Gastroesophageal sphincter (tissue), 4 donors: Measurements from ENCODE around the gene WDR45. TPM values are rescaled to one million over a fixed set of nuclear protein-coding genes. Genes with fewer than 3 reads are reported as not detected.

Experiments
- ATAC-seq: fragments of 150-250 bp; one replicate; pipeline ENCODE4 v1.9.1; 2016; ENCODE audit warnings: mild to moderate bottlenecking, moderate library complexity
- H3K27ac ChIP-seq, 4 donors: fragments of 200-600 bp; sonication (generic) in 3 of 4; 1 replicate in 3 of 4; 2 replicates in 1 of 4; pipeline ENCODE4 v1.5.1; 2016 to 2019
- H3K27me3 ChIP-seq: fragments of 200-600 bp; sonication (generic); one replicate; pipeline ENCODE4 v1.5.1; 2019
- H3K36me3 ChIP-seq, 2 donors: fragments of 200-600 bp; sonication (generic); one replicate each; pipeline ENCODE4 v1.5.1; 2019; ENCODE audit warnings: control low read depth in 1 of 2
- H3K4me1 ChIP-seq, 3 donors: fragments of 200-600 bp; sonication (generic); 1 replicate in 2 of 3; 2 replicates in 1 of 3; pipeline ENCODE4 v1.5.1; 2016 to 2019; ENCODE audit warnings: control low read depth in 2 of 3
- H3K4me3 ChIP-seq, 2 donors: fragments of 200-600 bp; sonication (generic); one replicate each; pipeline ENCODE4 v1.5.1; 2019; ENCODE audit warnings: mild to moderate bottlenecking in 1 of 2, moderate library complexity in 1 of 2
- H3K9me3 ChIP-seq, 3 donors: fragments of 200-600 bp; sonication (generic); one replicate each; pipeline ENCODE4 v1.5.1; 2017 to 2019; ENCODE audit warnings: control low read depth in 2 of 3
- CTCF ChIP-seq, 4 experiments: fragments of 200-600 bp in 2 of 4; fragments of 450-650 bp in 2 of 4; sonication (generic) in 1 of 4; IDR thresholded peaks; one replicate each; pipeline ENCODE4 v1.5.1; 2017 to 2019; ENCODE audit warnings: antibody characterized with exemption in 4 of 4, mild to moderate bottlenecking in 2 of 4, moderate library complexity in 2 of 4
- EP300 ChIP-seq: sonication (generic); formaldehyde crosslinking; IDR thresholded peaks from one replicate; pipeline ENCODE4 v1.6.1; 2017; ENCODE audit warnings: antibody characterized with exemption, mild to moderate bottlenecking
- POLR2A ChIP-seq, 2 donors: fragments of 450-650 bp; IDR thresholded peaks; one replicate each; pipeline ENCODE4 v1.6.1; 2017; ENCODE audit warnings: antibody characterized with exemption in 2 of 2, mild to moderate bottlenecking in 2 of 2, moderate library complexity in 1 of 2
- POLR2AphosphoS5 ChIP-seq: sonication (generic); formaldehyde crosslinking; IDR thresholded peaks from one replicate; pipeline ENCODE4 v1.6.1; 2017; ENCODE audit warnings: antibody characterized with exemption
- WGBS, 2 donors: methylation state at CpG; one replicate each; pipeline ENCODE4 v1.1.5; 2018; ENCODE audit warnings: low coverage in 1 of 2; 5-methylcytosine and 5-hydroxymethylcytosine counted together
- total RNA-seq, 4 donors: library from RNA; depleted of rRNA; stranded (reverse); fragments of >200 nt; gene quantifications; one replicate each; pipeline ENCODE4 v1.1.0, GENCODE V29; 2016

WDR45 gene
- total RNA-seq, 4 donors from 2014 or later = 60.8 to 101 (median 80.9) TPM

- 77 to 81% methylated on average over 5 of the region's 5 CpGs for WGBS, 2 donors
- Histone ChIP-seq H3K27ac (peak overlapping the region; percentile 87 to 89 (median 88)), H3K36me3 (no peaks in the 10 kb centered on the region), H3K4me1 (peaks cover 0 to 14% (median 0%) of the 10 kb centered on the region in 3 donors), H3K4me3 (peak overlapping the region; percentile 73 to 93), H3K9me3 (no peaks in the 10 kb centered on the region), H3K27me3 (no peaks in the 10 kb centered on the region)
- ATAC-seq = no peak
- TF ChIP-seq CTCF (IDR thresholded peaks at IDR 0.05) (no peak), POLR2AphosphoS5 (no peak), EP300 (no peak)
Observed at GRCh38 chrX:49054073-49054762, 25.5 kb downstream of the WDR45 start.

GRCh38 chrX:49053223-49054072, 26.2 kb downstream of the WDR45 start:
- H3K4me3 ChIP-seq = peak overlapping the region; percentile 73 to 93
- 30 to 38% methylated on average over 2 to 12 of the region's 79 CpGs for WGBS, 2 donors

GRCh38 chrX:49043987-49044281, 35.8 kb downstream of the WDR45 start:
- WGBS, 2 donors = 36% methylated on average over 7 of the region's 13 CpGs; no CpG with 5 or more reads in 1 of the 2 donors
- Histone ChIP-seq H3K9me3 (no peaks in the 10 kb centered on the region), H3K27me3 (no peaks in the 10 kb centered on the region), H3K4me3 (no peak overlapping the region), H3K36me3 (peaks cover 0 to 6% of the 10 kb centered on the region in 2 donors), H3K27ac (peak overlapping the region; percentile 69 to 81 (median 76)), H3K4me1 (peaks cover 5 to 28% (median 8%) of the 10 kb centered on the region in 3 donors)
- no peak for ATAC-seq
- TF ChIP-seq EP300 = no peak
- no peak for TF ChIP-seq POLR2A (IDR thresholded peaks at IDR 0.05)
- TF ChIP-seq POLR2AphosphoS5 = no peak
- no peak for TF ChIP-seq CTCF (IDR thresholded peaks at IDR 0.05)

More at GRCh38 chrX:49053223-49054072, 26.2 kb downstream of the WDR45 start:
- Histone ChIP-seq H3K4me1 (peaks cover 0 to 6% (median 0%) of the 10 kb centered on the region in 3 donors), H3K27me3 (no peaks in the 10 kb centered on the region), H3K27ac (peak overlapping the region; percentile 87 to 89 (median 88)), H3K36me3 (no peaks in the 10 kb centered on the region), H3K9me3 (no peaks in the 10 kb centered on the region)
- ATAC-seq = peak; percentile 74
- TF ChIP-seq POLR2A (IDR thresholded peaks at IDR 0.05) (peak in 1 of 2 donors; percentile 20), POLR2AphosphoS5 (no peak)

- H3K36me3 ChIP-seq = peaks cover 0 to 12% of the 10 kb centered on the region in 2 donors
- ATAC-seq = peak; percentile 91
- 0 to 17% methylated on average over 9 to 13 of the region's 67 CpGs for WGBS, 2 donors
- H3K9me3 ChIP-seq = no peaks in the 10 kb centered on the region
- peak within 1 kb of the TSS; percentile 97 to 100 (median 98) for H3K27ac ChIP-seq
- no peak for TF ChIP-seq EP300
- TF ChIP-seq CTCF (IDR thresholded peaks at IDR 0.05) = peak in 3 of 4 experiments; percentile 58 to 74 (median 65)
- TF ChIP-seq POLR2AphosphoS5 = peak; percentile 91
- TF ChIP-seq POLR2A (IDR thresholded peaks at IDR 0.05) = peak; percentile 81 to 84
- no peaks in the 10 kb centered on the region for H3K27me3 ChIP-seq
- peak within 1 kb of the TSS; percentile 84 to 100 for H3K4me3 ChIP-seq
- peaks cover 5 to 32% (median 9%) of the 10 kb centered on the region in 3 donors for H3K4me1 ChIP-seq
Observed at GRCh38 chrX:49043220-49043986, 36.3 kb downstream of the WDR45 start, which contains the start of gene TFE3. Gene TFE3, minus strand, starts transcription at chrX:49043357. Its CDS starts 131 bp downstream, at chrX:49043226.
